Stimulated activated CD4-positive, alpha-beta T cell treated with anti-CD3 and anti-CD28 coated beads, Interleukin-15, amount 100 ng/mL, for 24 hours (primary cell): Measurements from ENCODE around the gene D2HGDH.
A peak's percentile ranks its signal among the peaks of the same experiment; 100 is the strongest.
"Not testable (repeated sequence)": the region's sequence is repeated elsewhere in the genome, so short reads cannot be mapped to it uniquely, and the experiment has no call there.

Experiments
- DNase-seq: peaks from one replicate; pipeline ENCODE4 v3.0.0-alpha.2; 2020

D2HGDH gene

GRCh38 chr2:241751152-241751551 is 16.7 kb downstream of the D2HGDH start:
- no peak for DNase-seq

GRCh38 chr2:241751776-241752175 is 17.3 kb downstream of the D2HGDH start:
- DNase-seq = no peak

- no peak for DNase-seq
Observed at GRCh38 chr2:241752253-241752652, 17.8 kb downstream of the D2HGDH start.

- DNase-seq = no peak
Observed at GRCh38 chr2:241752689-241753276, 18.4 kb downstream of the D2HGDH start.

- no peak for DNase-seq
Observed at GRCh38 chr2:241753493-241753892, 19.1 kb downstream of the D2HGDH start.

GRCh38 chr2:241754042-241754441 is 19.6 kb downstream of the D2HGDH start:
- no peak for DNase-seq

GRCh38 chr2:241755166-241755565 is 20.7 kb downstream of the D2HGDH start:
- no peak for DNase-seq

GRCh38 chr2:241755777-241756176 is 21.3 kb downstream of the D2HGDH start:
- DNase-seq = no peak

GRCh38 chr2:241759067-241759807 is 24.8 kb downstream of the D2HGDH start:
- DNase-seq = peak; percentile 0

GRCh38 chr2:241759893-241760292 is 25.5 kb downstream of the D2HGDH start:
- not testable (repeated sequence) for DNase-seq

GRCh38 chr2:241760301-241760771 is 25.9 kb downstream of the D2HGDH start:
- peak; percentile 16 for DNase-seq

- peak; percentile 1 for DNase-seq
Observed at GRCh38 chr2:241762321-241762932, 28.0 kb downstream of the D2HGDH start.

- DNase-seq = peak; percentile 44
Observed at GRCh38 chr2:241762933-241763369, 28.5 kb downstream of the D2HGDH start.

- peak; percentile 2 for DNase-seq
Observed at GRCh38 chr2:241763551-241764274, 29.3 kb downstream of the D2HGDH start.

GRCh38 chr2:241764275-241765241 is 30.1 kb downstream of the D2HGDH start:
- peak; percentile 1 for DNase-seq

GRCh38 chr2:241767464-241768250 is 33.2 kb downstream of the D2HGDH start:
- no peak for DNase-seq

GRCh38 chr2:241768251-241768711 is 33.9 kb downstream of the D2HGDH start:
- DNase-seq = no peak

GRCh38 chr2:241768850-241769249 is 34.4 kb downstream of the D2HGDH start:
- DNase-seq = no peak

- no peak for DNase-seq
Observed at GRCh38 chr2:241769819-241770184, 35.4 kb downstream of the D2HGDH start.

GRCh38 chr2:241770185-241770935 is 35.9 kb downstream of the D2HGDH start:
- no peak for DNase-seq
